ENCODE results near the gene RIF1.

RIF1 gene

DNA sequence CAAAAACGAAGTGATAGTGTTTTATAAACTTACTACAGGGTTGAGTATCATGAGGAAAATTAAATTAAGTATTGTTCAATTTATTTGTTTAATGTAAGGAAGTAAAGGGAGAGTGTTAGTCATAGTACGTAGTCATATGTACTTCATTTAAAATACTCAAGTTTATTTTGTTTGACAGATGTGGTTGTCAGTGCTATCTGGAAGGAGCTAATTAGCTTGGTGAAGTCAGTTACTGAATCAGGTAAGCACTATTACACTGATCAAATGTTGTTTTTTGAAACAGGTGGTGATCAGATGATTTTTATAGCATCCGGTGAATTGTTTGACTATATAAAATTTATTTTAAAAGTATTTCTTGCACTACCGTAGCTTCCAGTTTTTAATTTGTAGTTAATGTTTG, 28.8 kb downstream of the RIF1 start:
- no peak overlapping the region for H3K14ac ChIP-seq (ENCODE audit: low read length)
- no peak overlapping the region for H2BK12ac ChIP-seq (ENCODE audit: low read length)
- no peak overlapping the region for H2BK5ac ChIP-seq (ENCODE audit: low read length)
- H2AK5ac ChIP-seq (ENCODE audit: low read depth, low read length), result no peak overlapping the region
- H3K18ac ChIP-seq (ENCODE audit: low read length), result no peak overlapping the region
- H3K27me3 ChIP-seq (ENCODE audit: control insufficient read depth in 3 of 3, insufficient read depth in 3 of 3, low read depth in 1 of 3, low read length in 3 of 3), result no peaks in the 10 kb centered on the region
- H3K9ac ChIP-seq (ENCODE audit: low read depth, low read length, poor library complexity), result no peak overlapping the region
- H3K4ac ChIP-seq (ENCODE audit: low read length), result no peak overlapping the region
- H3K23ac ChIP-seq (ENCODE audit: low read depth, low read length, poor library complexity), result no peak overlapping the region
- no peak overlapping the region for H2AFZ ChIP-seq (ENCODE audit: low read length)
- WGBS, 2 donors (ENCODE audit: extremely low coverage in 2 of 2, insufficient read length in 2 of 2, insufficient replicate concordance in 1 of 2), result 100% methylated on average over 1 of the region's 4 CpGs; no CpG with 5 or more reads in 1 of the 2 donors
- H2BK15ac ChIP-seq (ENCODE audit: low read length), result no peak overlapping the region
- H3K27ac ChIP-seq (replicated peaks; ENCODE audit: low read length), result no peak overlapping the region
- no peak overlapping the region for H4K91ac ChIP-seq (ENCODE audit: low read depth, low read length, poor library complexity)
- no peak overlapping the region for H3K4me3 ChIP-seq (ENCODE audit: low read length in 2 of 2)
- no peak overlapping the region for H2BK120ac ChIP-seq (ENCODE audit: low read depth, low read length)
- no peaks in the 10 kb centered on the region for H3K9me3 ChIP-seq (replicated peaks in 1 of 2; ENCODE audit: control insufficient read depth in 2 of 2, insufficient read depth in 1 of 2, low read depth in 1 of 2, low read length in 2 of 2)
- H4K8ac ChIP-seq (ENCODE audit: low read depth, low read length), result no peak overlapping the region
- peaks cover 15 to 96% of the 10 kb centered on the region in 2 donors for H3K36me3 ChIP-seq (replicated peaks in 1 of 2; ENCODE audit: control insufficient read depth in 2 of 2, insufficient read depth in 2 of 2, low read length in 2 of 2)
- H3K4me1 ChIP-seq (ENCODE audit: control insufficient read depth in 2 of 2, insufficient read depth in 1 of 2, low read depth in 1 of 2, low read length in 2 of 2), result no peaks in the 10 kb centered on the region
- DNase-seq (ENCODE audit: low spot score), result no peak
- H3K79me1 ChIP-seq (ENCODE audit: low read depth, low read length), result no peaks in the 10 kb centered on the region
- H3K4me2 ChIP-seq (ENCODE audit: insufficient read depth, low read length, poor library complexity, severe bottlenecking), result no peak overlapping the region

DNA sequence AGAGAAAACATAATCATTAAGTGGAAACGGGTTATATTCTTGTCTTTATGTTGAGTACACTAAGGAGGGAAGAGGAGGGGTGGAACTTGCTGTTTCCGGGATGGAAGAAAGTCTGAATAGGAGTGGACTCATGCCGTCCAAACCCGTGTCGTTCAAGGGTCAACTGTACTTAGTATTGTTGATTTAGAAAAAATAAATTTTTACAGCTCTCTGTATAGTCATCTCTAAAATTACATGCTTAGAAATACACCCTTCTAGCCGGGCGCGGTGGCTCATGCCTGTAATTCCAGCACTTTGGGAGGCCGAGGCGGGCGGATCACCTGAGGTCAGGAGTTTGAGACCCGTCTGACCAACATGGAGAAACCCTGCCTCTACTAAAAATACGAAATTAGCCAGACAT, 29.4 kb downstream of the RIF1 start:
- Histone ChIP-seq H2BK5ac (ENCODE audit: low read length) (no peak overlapping the region), H2AFZ (ENCODE audit: low read length) (no peak overlapping the region), H4K91ac (ENCODE audit: low read depth, low read length, poor library complexity) (no peak overlapping the region), H4K8ac (ENCODE audit: low read depth, low read length) (no peak overlapping the region), H3K4me3 (ENCODE audit: low read length in 2 of 2) (no peak overlapping the region), H3K79me1 (ENCODE audit: low read depth, low read length) (no peaks in the 10 kb centered on the region), H3K9ac (ENCODE audit: low read depth, low read length, poor library complexity) (no peak overlapping the region), H3K36me3 (replicated peaks in 1 of 2; ENCODE audit: control insufficient read depth in 2 of 2, insufficient read depth in 2 of 2, low read length in 2 of 2) (peaks cover 14 to 96% of the 10 kb centered on the region in 2 donors), H3K18ac (ENCODE audit: low read length) (no peak overlapping the region), H3K4ac (ENCODE audit: low read length) (no peak overlapping the region), H3K23ac (ENCODE audit: low read depth, low read length, poor library complexity) (no peak overlapping the region), H3K9me3 (replicated peaks in 1 of 2; ENCODE audit: control insufficient read depth in 2 of 2, insufficient read depth in 1 of 2, low read depth in 1 of 2, low read length in 2 of 2) (no peaks in the 10 kb centered on the region), H3K14ac (ENCODE audit: low read length) (no peak overlapping the region), H2BK12ac (ENCODE audit: low read length) (no peak overlapping the region), H3K4me1 (ENCODE audit: control insufficient read depth in 2 of 2, insufficient read depth in 1 of 2, low read depth in 1 of 2, low read length in 2 of 2) (no peaks in the 10 kb centered on the region), H3K27ac (replicated peaks; ENCODE audit: low read length) (no peak overlapping the region), H2BK120ac (ENCODE audit: low read depth, low read length) (no peak overlapping the region), H2BK15ac (ENCODE audit: low read length) (no peak overlapping the region), H2AK5ac (ENCODE audit: low read depth, low read length) (no peak overlapping the region), H3K27me3 (ENCODE audit: control insufficient read depth in 3 of 3, insufficient read depth in 3 of 3, low read depth in 1 of 3, low read length in 3 of 3) (no peaks in the 10 kb centered on the region), H3K4me2 (ENCODE audit: insufficient read depth, low read length, poor library complexity, severe bottlenecking) (no peak overlapping the region)
- no CpG with 5 or more reads among the region's 13 CpGs for WGBS, 2 donors (ENCODE audit: extremely low coverage in 2 of 2, insufficient read length in 2 of 2, insufficient replicate concordance in 1 of 2)
- DNase-seq (ENCODE audit: low spot score), result no peak

DNA sequence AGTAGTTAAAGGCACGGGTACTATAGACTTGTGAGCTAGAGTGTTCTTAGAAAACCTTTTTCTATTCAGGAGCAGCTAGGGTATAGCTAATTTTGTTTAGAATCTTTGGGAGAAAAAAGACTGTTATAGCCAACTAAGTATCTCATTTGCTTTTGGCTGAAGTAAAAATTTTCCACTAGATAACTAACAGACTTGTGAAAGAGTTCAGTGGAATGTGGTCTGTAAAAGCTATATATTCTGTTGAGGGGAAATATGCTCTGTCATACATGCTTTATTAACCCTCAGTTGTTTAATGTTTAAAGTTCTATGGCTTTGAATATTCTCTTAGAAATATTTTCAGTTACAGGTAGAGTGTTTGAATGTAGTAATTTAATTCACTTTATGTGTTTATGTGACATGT, 49.7 kb downstream of the RIF1 start:
- Histone ChIP-seq H3K36me3 (replicated peaks in 1 of 2; ENCODE audit: control insufficient read depth in 2 of 2, insufficient read depth in 2 of 2, low read length in 2 of 2) (peaks cover 19 to 99% of the 10 kb centered on the region in 2 donors), H2BK5ac (ENCODE audit: low read length) (no peak overlapping the region), H4K91ac (ENCODE audit: low read depth, low read length, poor library complexity) (no peak overlapping the region), H2BK12ac (ENCODE audit: low read length) (no peak overlapping the region), H3K14ac (ENCODE audit: low read length) (no peak overlapping the region), H3K27me3 (ENCODE audit: control insufficient read depth in 3 of 3, insufficient read depth in 3 of 3, low read depth in 1 of 3, low read length in 3 of 3) (no peaks in the 10 kb centered on the region), H4K8ac (ENCODE audit: low read depth, low read length) (no peak overlapping the region), H3K4me2 (ENCODE audit: insufficient read depth, low read length, poor library complexity, severe bottlenecking) (no peak overlapping the region), H3K18ac (ENCODE audit: low read length) (no peak overlapping the region), H3K23ac (ENCODE audit: low read depth, low read length, poor library complexity) (no peak overlapping the region), H3K9ac (ENCODE audit: low read depth, low read length, poor library complexity) (no peak overlapping the region), H3K27ac (replicated peaks; ENCODE audit: low read length) (no peak overlapping the region), H3K9me3 (replicated peaks in 1 of 2; ENCODE audit: control insufficient read depth in 2 of 2, insufficient read depth in 1 of 2, low read depth in 1 of 2, low read length in 2 of 2) (no peaks in the 10 kb centered on the region), H2BK15ac (ENCODE audit: low read length) (no peak overlapping the region), H3K4me1 (ENCODE audit: control insufficient read depth in 2 of 2, insufficient read depth in 1 of 2, low read depth in 1 of 2, low read length in 2 of 2) (no peaks in the 10 kb centered on the region), H3K4me3 (ENCODE audit: low read length in 2 of 2) (no peak overlapping the region), H2AFZ (ENCODE audit: low read length) (no peak overlapping the region), H3K79me1 (ENCODE audit: low read depth, low read length) (no peaks in the 10 kb centered on the region), H3K4ac (ENCODE audit: low read length) (no peak overlapping the region), H2BK120ac (ENCODE audit: low read depth, low read length) (no peak overlapping the region), H2AK5ac (ENCODE audit: low read depth, low read length) (no peak overlapping the region)
- no CpG with 5 or more reads among the region's 1 CpG for WGBS, 2 donors (ENCODE audit: extremely low coverage in 2 of 2, insufficient read length in 2 of 2, insufficient replicate concordance in 1 of 2)
- no peak for DNase-seq (ENCODE audit: low spot score)

DNA sequence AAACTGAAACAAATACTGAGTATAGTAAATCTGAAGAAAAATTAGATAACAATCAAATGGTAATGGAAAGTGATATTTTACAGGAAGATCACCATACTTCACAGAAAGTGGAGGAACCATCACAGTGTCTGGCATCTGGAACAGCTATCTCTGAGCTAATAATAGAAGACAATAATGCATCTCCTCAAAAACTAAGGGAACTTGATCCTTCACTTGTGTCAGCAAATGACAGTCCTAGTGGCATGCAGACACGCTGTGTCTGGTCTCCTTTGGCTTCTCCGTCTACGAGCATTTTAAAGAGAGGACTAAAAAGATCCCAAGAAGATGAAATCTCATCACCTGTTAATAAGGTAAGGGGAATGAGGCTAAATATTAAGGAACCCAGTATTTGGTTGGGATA, 56.1 kb downstream of the RIF1 start:
- Histone ChIP-seq H3K4me1 (ENCODE audit: control insufficient read depth in 2 of 2, insufficient read depth in 1 of 2, low read depth in 1 of 2, low read length in 2 of 2) (no peaks in the 10 kb centered on the region), H2BK15ac (ENCODE audit: low read length) (no peak overlapping the region), H2BK12ac (ENCODE audit: low read length) (no peak overlapping the region), H3K27ac (replicated peaks; ENCODE audit: low read length) (no peak overlapping the region), H2BK5ac (ENCODE audit: low read length) (no peak overlapping the region), H4K91ac (ENCODE audit: low read depth, low read length, poor library complexity) (no peak overlapping the region), H3K14ac (ENCODE audit: low read length) (no peak overlapping the region), H3K79me1 (ENCODE audit: low read depth, low read length) (no peaks in the 10 kb centered on the region), H3K9ac (ENCODE audit: low read depth, low read length, poor library complexity) (no peak overlapping the region), H2AFZ (ENCODE audit: low read length) (no peak overlapping the region), H4K8ac (ENCODE audit: low read depth, low read length) (no peak overlapping the region), H3K36me3 (replicated peaks in 1 of 2; ENCODE audit: control insufficient read depth in 2 of 2, insufficient read depth in 2 of 2, low read length in 2 of 2) (peaks cover 29 to 99% of the 10 kb centered on the region in 2 donors), H3K9me3 (replicated peaks in 1 of 2; ENCODE audit: control insufficient read depth in 2 of 2, insufficient read depth in 1 of 2, low read depth in 1 of 2, low read length in 2 of 2) (peaks cover 0 to 6% of the 10 kb centered on the region in 2 donors), H3K18ac (ENCODE audit: low read length) (no peak overlapping the region), H2AK5ac (ENCODE audit: low read depth, low read length) (no peak overlapping the region), H3K27me3 (ENCODE audit: control insufficient read depth in 3 of 3, insufficient read depth in 3 of 3, low read depth in 1 of 3, low read length in 3 of 3) (no peaks in the 10 kb centered on the region), H3K4ac (ENCODE audit: low read length) (no peak overlapping the region), H3K23ac (ENCODE audit: low read depth, low read length, poor library complexity) (no peak overlapping the region), H3K4me3 (ENCODE audit: low read length in 2 of 2) (no peak overlapping the region), H3K4me2 (ENCODE audit: insufficient read depth, low read length, poor library complexity, severe bottlenecking) (no peak overlapping the region), H2BK120ac (ENCODE audit: low read depth, low read length) (no peak overlapping the region)
- no CpG with 5 or more reads among the region's 3 CpGs for WGBS, 2 donors (ENCODE audit: extremely low coverage in 2 of 2, insufficient read length in 2 of 2, insufficient replicate concordance in 1 of 2)
- no peak for DNase-seq (ENCODE audit: low spot score)

Measured in neuronal stem cell (in vitro differentiated cells).